Mesothelial cell of epicardium (in vitro differentiated cells): ENCODE measurements around the gene TMEM163. TPM values are rescaled to one million over a fixed set of nuclear protein-coding genes. Genes with fewer than 3 reads are reported as not detected.

ENCODE experiments used
- DNase-seq, 2 experiments: peaks; one replicate each; pipeline ENCODE4 v3.0.0; 2021; ENCODE audit warnings: low spot score in 2 of 2; ENCODE audit not compliant: unreplicated experiment in 2 of 2
- H3K27ac Mint-ChIP-seq: 2 replicates; pipeline ENCODE4 v1.8.0; 2021; ENCODE audit warnings: mixed read lengths
- H3K27me3 Mint-ChIP-seq: 2 replicates; pipeline ENCODE4 v1.8.0; 2021; ENCODE audit warnings: low read depth, mixed read lengths
- H3K36me3 Mint-ChIP-seq: 2 replicates; pipeline ENCODE4 v1.8.0; 2021; ENCODE audit warnings: mixed read lengths
- H3K4me1 Mint-ChIP-seq: 2 replicates; pipeline ENCODE4 v1.8.0; 2021; ENCODE audit warnings: mixed read lengths
- H3K4me3 Mint-ChIP-seq: 2 replicates; pipeline ENCODE4 v1.8.0; 2021; ENCODE audit warnings: mild to moderate bottlenecking, moderate library complexity, mixed read lengths
- H3K9me3 Mint-ChIP-seq: 2 replicates; pipeline ENCODE4 v1.8.0; 2021; ENCODE audit warnings: mixed read lengths
- CTCF ChIP-seq: fragments of 200-600 bp; sonication (generic); IDR thresholded peaks from one replicate; pipeline ENCODE4 v1.5.0; 2021; ENCODE audit warnings: antibody characterized with exemption; ENCODE audit not compliant: unreplicated experiment
- total RNA-seq: library from RNA; stranded (reverse); gene quantifications from 3 replicates; pipeline ENCODE4 v1.2.1, GENCODE V29; 2021

Gene TMEM163
- total RNA-seq, 1 donor from 2014 or later: 0.47 TPM

DNA sequence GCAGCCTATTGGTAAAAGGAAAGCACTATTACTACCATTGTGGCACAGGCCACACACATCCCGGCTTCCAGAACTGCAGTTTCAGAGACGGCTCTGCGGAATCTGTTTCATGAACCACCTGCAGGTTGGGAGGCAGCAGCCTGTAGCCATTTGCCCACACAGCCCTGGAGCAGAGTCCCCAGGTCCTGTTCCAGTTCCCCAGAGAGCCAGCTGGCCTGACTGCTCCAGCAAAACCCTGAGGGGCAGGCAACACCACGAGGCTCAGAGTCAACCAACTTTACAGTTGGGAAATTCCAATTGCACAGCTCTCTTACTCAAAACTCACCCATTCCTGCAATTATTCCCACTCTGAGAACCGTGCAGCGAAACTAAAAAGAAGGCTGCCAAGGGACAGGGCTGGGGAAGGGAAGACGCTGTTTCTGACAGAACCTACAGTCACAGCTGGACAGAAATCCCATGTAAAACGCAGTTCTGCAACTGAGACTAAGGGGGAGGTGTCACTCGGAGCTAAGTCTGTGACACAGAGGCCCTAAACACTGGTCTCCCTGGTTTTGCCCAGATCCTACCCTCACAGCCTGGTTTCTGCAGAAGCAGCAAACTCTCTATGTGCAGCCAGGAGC lies 219.4 kb downstream of the TMEM163 start:
- peaks cover 7% of the 10 kb centered on the region for H3K27me3 Mint-ChIP-seq
- H3K9me3 Mint-ChIP-seq: no peaks in the 10 kb centered on the region
- TF ChIP-seq CTCF: no peak
- H3K4me3 Mint-ChIP-seq: no peak overlapping the region
- no peak overlapping the region for H3K27ac Mint-ChIP-seq
- H3K36me3 Mint-ChIP-seq: no peaks in the 10 kb centered on the region
- DNase-seq: no peak
- H3K4me1 Mint-ChIP-seq: no peaks in the 10 kb centered on the region

DNA sequence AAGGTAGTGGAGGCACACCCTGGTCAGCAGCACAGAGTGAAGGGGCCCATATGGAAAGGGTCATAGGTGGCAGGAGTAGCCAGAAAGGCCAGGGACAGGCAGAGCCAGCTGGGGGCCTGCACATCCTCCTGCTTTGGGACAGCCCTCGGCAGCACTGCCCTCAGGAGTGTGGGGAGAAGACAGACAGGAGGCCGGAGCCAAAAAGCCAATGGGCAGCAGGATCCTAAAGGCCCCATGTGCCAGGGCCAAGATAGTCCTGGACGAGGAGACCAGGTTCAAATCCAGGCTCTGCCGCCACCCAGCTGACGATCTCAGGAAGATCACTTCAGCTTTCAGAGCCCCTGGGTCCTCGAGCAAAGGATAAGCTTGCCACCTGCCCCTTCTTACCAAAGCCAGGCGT lies 220.1 kb downstream of the TMEM163 start:
- no peak overlapping the region for H3K27ac Mint-ChIP-seq
- no peaks in the 10 kb centered on the region for H3K9me3 Mint-ChIP-seq
- H3K36me3 Mint-ChIP-seq: no peaks in the 10 kb centered on the region
- no peak for DNase-seq
- TF ChIP-seq CTCF: no peak
- peaks cover 13% of the 10 kb centered on the region for H3K27me3 Mint-ChIP-seq
- no peaks in the 10 kb centered on the region for H3K4me1 Mint-ChIP-seq
- no peak overlapping the region for H3K4me3 Mint-ChIP-seq

DNA sequence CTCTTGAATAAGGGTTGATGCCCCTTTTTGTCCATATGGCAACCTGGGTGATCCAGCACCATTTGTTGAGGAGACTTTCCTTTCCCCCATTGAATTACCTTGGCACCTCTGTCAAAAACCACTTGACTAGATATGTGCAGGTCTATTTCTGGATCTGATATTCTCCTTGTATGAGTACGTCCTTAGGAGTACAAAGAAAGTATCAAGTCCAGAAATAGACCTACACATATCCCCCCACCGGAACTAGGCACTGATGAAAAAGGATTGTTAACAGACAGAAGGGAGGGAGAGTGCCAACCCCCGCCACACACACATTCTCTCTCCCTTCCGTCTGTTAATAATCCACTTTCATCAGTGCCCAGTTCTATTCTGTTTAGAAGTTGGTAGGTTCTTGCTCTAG lies 225.0 kb downstream of the TMEM163 start:
- DNase-seq: no peak
- no peak overlapping the region for H3K4me3 Mint-ChIP-seq
- H3K36me3 Mint-ChIP-seq: no peaks in the 10 kb centered on the region
- peaks cover 42% of the 10 kb centered on the region for H3K27me3 Mint-ChIP-seq
- no peak for TF ChIP-seq CTCF
- no peaks in the 10 kb centered on the region for H3K4me1 Mint-ChIP-seq
- no peaks in the 10 kb centered on the region for H3K9me3 Mint-ChIP-seq
- no peak overlapping the region for H3K27ac Mint-ChIP-seq

DNA sequence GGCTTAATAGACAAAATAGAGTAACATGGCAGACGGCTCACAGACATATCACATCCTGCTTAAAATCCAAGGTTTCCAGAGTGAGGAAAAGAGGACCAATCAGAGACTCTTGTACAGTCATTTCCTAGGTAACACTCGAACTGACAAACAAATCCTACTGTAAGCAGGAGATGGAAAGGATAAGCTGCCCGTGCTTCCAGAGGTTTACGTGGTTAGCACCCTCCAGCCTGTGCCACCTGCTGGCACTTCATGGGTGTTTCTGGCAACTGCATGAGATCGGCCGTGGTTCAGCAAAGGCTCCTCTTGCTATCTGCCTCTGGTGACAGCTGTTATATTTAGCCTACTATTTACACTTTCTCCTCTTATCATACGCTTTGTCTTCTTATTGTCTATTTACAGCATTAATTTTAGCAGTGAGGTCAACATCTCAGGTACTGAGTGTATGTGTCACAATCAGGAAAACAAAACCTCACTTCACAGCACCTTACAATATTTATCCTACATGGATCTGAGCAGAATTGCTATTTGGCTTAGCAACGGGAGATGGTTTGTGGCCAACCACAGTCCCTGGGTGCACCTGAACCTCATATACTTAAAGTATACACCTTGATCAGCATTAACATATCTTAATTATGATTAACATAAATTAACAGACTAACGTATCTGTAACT lies 226.9 kb downstream of the TMEM163 start:
- peaks cover 47% of the 10 kb centered on the region for H3K27me3 Mint-ChIP-seq
- DNase-seq: no peak
- no peak for TF ChIP-seq CTCF
- H3K27ac Mint-ChIP-seq: no peak overlapping the region
- H3K36me3 Mint-ChIP-seq: no peaks in the 10 kb centered on the region
- H3K4me1 Mint-ChIP-seq: no peaks in the 10 kb centered on the region
- H3K9me3 Mint-ChIP-seq: no peaks in the 10 kb centered on the region
- no peak overlapping the region for H3K4me3 Mint-ChIP-seq

- peaks cover 47% of the 10 kb centered on the region for H3K27me3 Mint-ChIP-seq
- no peak overlapping the region for H3K4me3 Mint-ChIP-seq
- no peaks in the 10 kb centered on the region for H3K36me3 Mint-ChIP-seq
- H3K27ac Mint-ChIP-seq: no peak overlapping the region
- no peak for DNase-seq
- H3K9me3 Mint-ChIP-seq: no peaks in the 10 kb centered on the region
- TF ChIP-seq CTCF: no peak
- no peaks in the 10 kb centered on the region for H3K4me1 Mint-ChIP-seq
Observed at GRCh38 chr2:134491022-134491421, 227.8 kb downstream of the TMEM163 start.

DNA sequence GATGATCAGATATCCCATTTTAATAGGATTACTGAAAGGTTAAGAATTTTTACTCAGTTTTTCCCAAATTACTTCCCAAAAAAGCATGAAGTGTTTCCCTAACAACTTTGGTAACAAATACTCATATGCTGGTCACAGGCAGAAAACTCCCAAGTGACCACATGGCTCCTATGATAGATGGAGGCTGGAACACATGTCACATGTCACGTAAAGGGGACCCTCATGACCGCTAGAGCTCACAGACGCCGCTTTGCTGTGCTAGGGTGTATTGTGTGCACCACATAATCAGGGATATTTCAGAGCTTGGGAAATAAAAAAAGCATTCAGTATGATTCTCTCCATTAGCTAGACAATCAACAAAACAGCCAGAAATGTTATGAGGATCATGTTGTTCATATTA lies 228.2 kb downstream of the TMEM163 start:
- no peak overlapping the region for H3K27ac Mint-ChIP-seq
- no peaks in the 10 kb centered on the region for H3K9me3 Mint-ChIP-seq
- no peak for DNase-seq
- H3K27me3 Mint-ChIP-seq: peaks cover 47% of the 10 kb centered on the region
- no peak overlapping the region for H3K4me3 Mint-ChIP-seq
- no peaks in the 10 kb centered on the region for H3K36me3 Mint-ChIP-seq
- no peak for TF ChIP-seq CTCF
- H3K4me1 Mint-ChIP-seq: no peaks in the 10 kb centered on the region
